IMR-90 (cell line): ENCODE measurements around the gene SPECC1L.

ENCODE experiments used
- BHLHE40 ChIP-seq: fragments of 150-350 bp; IDR thresholded peaks from 2 replicates; pipeline ENCODE4 v1.6.1; 2016; ENCODE audit warnings: mild to moderate bottlenecking, low read depth, low read length
- CHD1 ChIP-seq: IDR thresholded peaks from 2 replicates; pipeline ENCODE4 v1.6.1; 2012; ENCODE audit warnings: low read depth, low read length, improper control_type of control experiment
- CTCF ChIP-seq: conservative IDR thresholded peaks from 2 replicates; pipeline ENCODE4 v1.5.1; 2012; ENCODE audit warnings: mild to moderate bottlenecking, low read depth, low read length, improper control_type of control experiment
- POLR2A ChIP-seq: IDR thresholded peaks from 2 replicates; pipeline ENCODE4 v1.6.1; 2012; ENCODE audit warnings: mild to moderate bottlenecking, low read depth, low read length

DNA sequence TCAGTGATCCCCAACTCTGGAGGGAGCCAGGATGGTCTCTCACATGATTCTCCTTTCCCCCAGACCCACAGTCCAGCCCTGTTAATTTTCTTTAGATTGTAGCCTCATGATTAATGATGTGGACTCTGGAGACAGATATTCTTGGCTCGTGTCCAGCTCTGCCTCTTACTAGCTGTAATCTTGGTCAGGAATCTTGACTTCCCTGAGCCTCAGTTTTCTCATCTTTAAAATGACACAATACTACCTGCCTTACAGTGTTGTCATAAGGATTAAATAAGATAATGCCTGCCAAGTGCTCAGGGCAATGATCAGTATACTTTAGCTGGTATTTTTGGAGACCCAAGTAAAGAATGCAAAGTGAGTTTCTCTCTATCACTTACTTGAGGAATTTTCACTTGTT, 60.0 kb downstream of the SPECC1L start:
- TF ChIP-seq CHD1 (no peak), CTCF (no peak), BHLHE40 (no peak), POLR2A (no peak)
